ENCODE measurements around the gene KIAA1958.

- TF ChIP-seq CTCF (conservative IDR thresholded peaks at IDR 0.05) (no peak), ZFX (IDR thresholded peaks at IDR 0.05) (no peak)
These were observed 155.5 kb downstream of the KIAA1958 start for GRCh38 chr9:112642126-112642525.

All from C4-2B (cell line).